ENCODE results near the gene DENND2A. TPM values are rescaled to one million over a fixed set of nuclear protein-coding genes. Genes with fewer than 3 reads are reported as not detected.
A peak's percentile ranks its signal among the peaks of the same experiment; 100 is the strongest.

The DENND2A gene
- total RNA-seq, 1 donor from 2014 or later = 10.8 TPM

- DNase-seq = no peak
- H3K4me3 ChIP-seq = peak overlapping the region; percentile 81
- H3K27me3 ChIP-seq (ENCODE audit: low read depth) = peaks cover 14% of the 10 kb centered on the region
- TF ChIP-seq CTCF (IDR thresholded peaks at IDR 0.05; ENCODE audit: borderline replicate concordance) = no peak
- peaks cover 48% of the 10 kb centered on the region for H3K4me1 ChIP-seq
- peak overlapping the region; percentile 95 for H3K27ac ChIP-seq (replicated peaks)
- no peaks in the 10 kb centered on the region for H3K36me3 ChIP-seq
- H3K9me3 ChIP-seq (replicated peaks) = no peaks in the 10 kb centered on the region
- intact Hi-C loops (cut with micrococcal nuclease) = no loop called here
Measured at GRCh38 chr7:140641524-140642195, 1.0 kb upstream of the DENND2A start.

- intact Hi-C loops (cut with micrococcal nuclease) = no loop called here
- Histone ChIP-seq H3K4me1 (peaks cover 63% of the 10 kb centered on the region), H3K4me3 (peak overlapping the region; percentile 81), H3K27ac (replicated peaks) (peak overlapping the region; percentile 95), H3K9me3 (replicated peaks) (no peaks in the 10 kb centered on the region), H3K36me3 (no peaks in the 10 kb centered on the region), H3K27me3 (ENCODE audit: low read depth) (peaks cover 14% of the 10 kb centered on the region)
- peak; percentile 60 for DNase-seq
- no peak for TF ChIP-seq CTCF (IDR thresholded peaks at IDR 0.05; ENCODE audit: borderline replicate concordance)
Measured at GRCh38 chr7:140640060-140640637, 464 bp downstream of the DENND2A start.

- peaks cover 69% of the 10 kb centered on the region for H3K4me1 ChIP-seq
- peaks cover 14% of the 10 kb centered on the region for H3K27me3 ChIP-seq (ENCODE audit: low read depth)
- intact Hi-C loops (cut with micrococcal nuclease) = no loop called here
- no peak for DNase-seq
- peak overlapping the region; percentile 81 for H3K4me3 ChIP-seq
- H3K9me3 ChIP-seq (replicated peaks) = no peaks in the 10 kb centered on the region
- no peak for TF ChIP-seq CTCF (IDR thresholded peaks at IDR 0.05; ENCODE audit: borderline replicate concordance)
- peak overlapping the region; percentile 95 for H3K27ac ChIP-seq (replicated peaks)
- no peaks in the 10 kb centered on the region for H3K36me3 ChIP-seq
Measured at GRCh38 chr7:140639366-140640053, 1.1 kb downstream of the DENND2A start.

GRCh38 chr7:140638173-140638791 is 2.3 kb downstream of the DENND2A start:
- peak overlapping the region; percentile 95 for H3K27ac ChIP-seq (replicated peaks)
- no peaks in the 10 kb centered on the region for H3K9me3 ChIP-seq (replicated peaks)
- intact Hi-C loops (cut with micrococcal nuclease) = no loop called here
- H3K4me3 ChIP-seq = peak overlapping the region; percentile 81
- H3K4me1 ChIP-seq = peaks cover 81% of the 10 kb centered on the region
- TF ChIP-seq CTCF (IDR thresholded peaks at IDR 0.05; ENCODE audit: borderline replicate concordance) = no peak
- peaks cover 14% of the 10 kb centered on the region for H3K27me3 ChIP-seq (ENCODE audit: low read depth)
- DNase-seq = no peak
- H3K36me3 ChIP-seq = no peaks in the 10 kb centered on the region

GRCh38 chr7:140637400-140637799 is 3.2 kb downstream of the DENND2A start:
- H3K4me1 ChIP-seq = peaks cover 89% of the 10 kb centered on the region
- H3K9me3 ChIP-seq (replicated peaks) = no peaks in the 10 kb centered on the region
- H3K4me3 ChIP-seq = peak overlapping the region; percentile 81
- H3K27ac ChIP-seq (replicated peaks) = peak overlapping the region; percentile 95
- TF ChIP-seq CTCF (IDR thresholded peaks at IDR 0.05; ENCODE audit: borderline replicate concordance) = no peak
- intact Hi-C loops (cut with micrococcal nuclease) = no loop called here
- H3K36me3 ChIP-seq = no peaks in the 10 kb centered on the region
- no peak for DNase-seq
- peaks cover 14% of the 10 kb centered on the region for H3K27me3 ChIP-seq (ENCODE audit: low read depth)

Data from left ventricle myocardium inferior (tissue), 1 donor.